ES-I3 (cell line): Measurements from ENCODE around the gene DHX40.

Source experiments
- H3K36me3 ChIP-seq: 2 replicates; pipeline ENCODE4 v1.6.1; 2013; ENCODE audit warnings: mild to moderate bottlenecking, low read length, control low read depth, moderate library complexity; ENCODE audit not compliant: insufficient read depth
- H3K4me1 ChIP-seq: 2 replicates; pipeline ENCODE4 v1.6.1; 2013; ENCODE audit warnings: mild to moderate bottlenecking, control low read depth, low read length; ENCODE audit not compliant: insufficient read depth
- H3K9ac ChIP-seq: 2 replicates; pipeline ENCODE4 v1.6.1; 2013; ENCODE audit warnings: low read depth, mild to moderate bottlenecking, low read length, moderate library complexity
- H3K9me3 ChIP-seq: 2 replicates; pipeline ENCODE4 v1.6.1; 2013; ENCODE audit warnings: mild to moderate bottlenecking, low read length, moderate library complexity; ENCODE audit not compliant: control insufficient read depth, insufficient read depth

DHX40 gene

DNA sequence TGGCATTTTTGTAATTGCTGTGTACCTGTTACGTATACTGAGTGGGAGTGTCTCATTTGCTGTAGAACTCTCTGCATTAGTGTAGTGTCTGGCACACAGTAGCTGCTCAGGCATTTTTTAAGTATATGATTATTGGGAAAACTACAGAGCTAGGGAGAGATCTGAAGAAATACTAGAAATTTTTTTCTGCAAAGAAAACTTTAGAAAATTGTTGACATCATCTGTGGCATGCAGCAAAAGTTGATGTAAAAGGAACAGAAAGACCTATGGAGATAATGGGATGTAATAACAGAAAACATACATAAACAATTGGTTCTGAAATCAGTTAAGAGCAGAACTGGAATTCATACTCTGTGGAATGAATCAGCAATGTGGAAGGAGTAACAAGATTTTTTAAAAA lies 65.9 kb downstream of the DHX40 start:
- Histone ChIP-seq H3K4me1 (peaks cover 11% of the 10 kb centered on the region), H3K36me3 (no peaks in the 10 kb centered on the region), H3K9ac (no peak overlapping the region), H3K9me3 (no peaks in the 10 kb centered on the region)

DNA sequence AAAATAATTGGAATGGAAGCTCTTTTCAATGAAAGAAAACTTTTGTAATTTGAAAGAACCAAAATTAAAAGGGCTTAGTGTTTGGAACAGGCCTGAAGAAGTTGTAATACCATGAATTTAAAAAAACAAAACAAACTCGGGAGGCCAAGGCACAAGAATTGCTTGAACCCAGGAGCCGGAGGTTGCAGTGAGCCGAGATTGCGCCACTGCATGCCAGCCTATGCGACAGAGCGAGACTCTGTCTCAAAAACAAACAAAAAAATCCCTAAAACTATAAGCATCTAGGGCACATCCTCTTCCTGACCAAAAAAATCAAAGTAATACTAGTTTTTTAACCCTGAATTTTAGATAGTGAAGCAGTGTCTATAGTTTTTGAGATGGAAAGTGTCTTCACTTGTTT lies 67.0 kb downstream of the DHX40 start:
- Histone ChIP-seq H3K4me1 (peaks cover 11% of the 10 kb centered on the region), H3K9ac (no peak overlapping the region), H3K9me3 (no peaks in the 10 kb centered on the region), H3K36me3 (no peaks in the 10 kb centered on the region)

DNA sequence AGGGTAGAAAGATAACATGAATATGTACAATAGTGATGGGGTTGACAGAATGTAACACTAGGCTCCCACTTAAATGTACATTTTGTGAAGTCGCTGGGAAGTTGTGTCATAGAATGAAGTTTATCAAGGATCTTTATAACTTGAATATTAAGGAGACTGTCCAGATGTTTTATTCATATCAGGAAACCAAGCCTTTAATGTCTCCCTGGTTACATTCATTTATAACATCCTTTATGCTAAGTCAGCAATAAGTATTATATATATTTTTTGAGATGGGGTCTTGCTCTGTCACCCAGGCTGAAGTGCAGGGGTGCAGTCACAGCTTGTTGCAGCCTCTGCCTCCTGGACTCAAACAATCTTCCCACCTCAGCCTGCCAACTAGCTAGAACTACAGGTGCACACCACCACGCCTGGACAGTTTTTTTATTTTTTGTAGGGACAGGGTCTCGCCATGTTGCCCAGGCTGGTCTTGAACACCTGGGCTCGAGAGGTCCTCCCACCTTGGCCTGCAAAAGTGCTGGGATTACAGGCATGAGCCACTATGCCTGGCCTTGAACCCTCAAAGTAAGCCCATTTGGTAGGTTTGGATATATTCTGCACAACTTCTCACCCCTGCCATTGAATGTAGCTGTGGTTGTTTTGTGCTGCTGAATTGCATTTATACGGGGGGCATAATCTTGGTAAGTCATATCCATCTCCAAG lies 68.4 kb downstream of the DHX40 start:
- H3K9me3 ChIP-seq, result no peaks in the 10 kb centered on the region
- peaks cover 11% of the 10 kb centered on the region for H3K4me1 ChIP-seq
- no peaks in the 10 kb centered on the region for H3K36me3 ChIP-seq
- H3K9ac ChIP-seq, result no peak overlapping the region

DNA sequence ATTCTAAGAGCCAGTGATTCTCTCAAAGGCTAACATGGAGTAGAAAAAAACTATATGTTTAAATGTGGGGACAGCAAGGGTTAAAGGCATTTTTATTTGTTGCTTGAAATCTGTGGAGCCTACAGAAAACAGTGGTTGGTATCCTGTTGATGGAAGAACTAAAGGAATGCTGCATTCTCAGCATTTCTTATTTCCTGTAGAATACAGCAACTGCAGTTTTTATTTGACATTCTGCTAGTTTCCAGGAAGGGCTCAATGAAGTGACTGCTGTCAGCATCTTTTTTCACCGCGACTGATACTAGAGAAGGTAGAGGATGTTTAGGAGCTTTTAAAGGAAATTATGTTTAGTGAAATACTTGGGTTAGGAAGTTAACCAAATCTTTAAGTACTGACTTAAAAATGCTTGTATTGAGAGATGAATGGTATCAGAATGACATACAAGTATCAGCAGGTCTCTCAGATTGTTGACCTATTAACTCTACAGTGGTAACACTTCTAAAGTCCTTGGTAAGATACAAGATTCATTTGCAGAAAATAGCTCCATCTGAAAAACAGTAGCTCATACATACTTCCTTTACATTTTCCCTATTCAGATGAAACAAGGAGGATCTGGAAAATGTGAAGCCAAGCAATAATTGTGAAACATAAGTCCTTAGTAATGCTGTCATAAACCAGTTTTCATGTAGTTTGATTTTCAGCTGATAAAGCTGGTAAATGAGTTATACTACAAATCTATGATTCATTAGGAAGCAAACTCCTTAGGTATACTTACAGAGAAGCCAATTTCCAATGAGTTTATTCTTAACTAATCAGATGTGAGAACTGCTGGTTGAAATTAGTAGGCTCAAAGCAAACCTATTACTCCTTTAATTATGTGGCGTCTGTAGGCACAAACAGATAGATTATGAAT lies 69.5 kb downstream of the DHX40 start:
- H3K4me1 ChIP-seq, result peaks cover 11% of the 10 kb centered on the region
- H3K9me3 ChIP-seq, result no peaks in the 10 kb centered on the region
- H3K36me3 ChIP-seq, result no peaks in the 10 kb centered on the region
- no peak overlapping the region for H3K9ac ChIP-seq

DNA sequence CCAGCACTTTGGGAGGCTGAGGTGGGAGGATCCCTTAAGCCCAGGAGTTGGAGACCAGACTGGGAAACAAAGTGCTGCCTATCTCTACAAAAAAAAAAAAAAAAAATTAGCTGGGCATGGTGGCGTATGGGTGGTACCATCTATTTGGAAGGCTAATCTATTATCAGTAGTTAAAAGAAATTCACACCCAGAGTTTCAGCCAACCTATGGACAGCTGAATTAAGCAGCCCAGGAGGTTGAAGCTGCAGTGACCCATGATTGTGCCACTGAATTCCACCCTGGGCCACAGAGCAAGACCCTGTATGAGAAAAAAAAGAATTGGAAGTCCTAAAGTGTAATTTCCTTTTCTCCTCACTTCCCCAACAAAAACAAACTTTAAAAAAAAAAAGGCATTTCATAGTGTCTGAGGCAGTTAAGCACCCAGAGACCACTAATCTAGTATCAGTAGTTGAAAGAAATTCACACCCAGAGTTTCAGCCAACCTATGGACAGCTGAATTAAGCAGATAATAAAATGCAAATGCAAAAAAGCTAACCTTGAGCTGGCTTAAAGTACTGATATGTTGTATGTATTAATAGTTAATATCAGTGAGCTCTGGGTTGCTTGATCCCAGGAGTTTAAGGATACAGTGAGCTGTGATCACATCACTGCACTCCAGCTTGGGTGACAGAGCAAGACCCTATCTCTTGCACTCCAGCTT lies 72.4 kb downstream of the DHX40 start:
- H3K9ac ChIP-seq, result no peak overlapping the region
- H3K9me3 ChIP-seq, result no peaks in the 10 kb centered on the region
- peaks cover 11% of the 10 kb centered on the region for H3K4me1 ChIP-seq
- H3K36me3 ChIP-seq, result no peaks in the 10 kb centered on the region

DNA sequence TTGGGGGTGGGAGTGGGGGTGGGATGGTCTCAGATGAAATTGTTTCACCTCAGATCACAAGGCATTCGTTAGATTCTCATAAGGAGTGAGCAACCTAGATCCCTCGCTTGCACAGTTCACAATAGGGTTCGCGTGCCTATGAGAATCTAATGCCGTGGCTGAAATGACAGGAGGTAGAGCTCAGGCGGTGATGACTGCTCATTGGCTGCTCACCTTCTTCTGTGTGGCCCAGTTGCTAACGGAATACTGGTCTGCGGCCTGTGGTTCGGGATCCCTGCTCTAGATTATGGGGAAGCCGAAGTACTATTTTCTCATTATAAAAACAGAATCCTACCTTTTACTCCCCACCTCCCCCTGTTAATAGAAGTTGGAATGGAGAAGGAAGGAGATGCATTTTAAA lies 73.1 kb downstream of the DHX40 start:
- H3K36me3 ChIP-seq, result no peaks in the 10 kb centered on the region
- H3K4me1 ChIP-seq, result peaks cover 8% of the 10 kb centered on the region
- H3K9ac ChIP-seq, result no peak overlapping the region
- no peaks in the 10 kb centered on the region for H3K9me3 ChIP-seq

DNA sequence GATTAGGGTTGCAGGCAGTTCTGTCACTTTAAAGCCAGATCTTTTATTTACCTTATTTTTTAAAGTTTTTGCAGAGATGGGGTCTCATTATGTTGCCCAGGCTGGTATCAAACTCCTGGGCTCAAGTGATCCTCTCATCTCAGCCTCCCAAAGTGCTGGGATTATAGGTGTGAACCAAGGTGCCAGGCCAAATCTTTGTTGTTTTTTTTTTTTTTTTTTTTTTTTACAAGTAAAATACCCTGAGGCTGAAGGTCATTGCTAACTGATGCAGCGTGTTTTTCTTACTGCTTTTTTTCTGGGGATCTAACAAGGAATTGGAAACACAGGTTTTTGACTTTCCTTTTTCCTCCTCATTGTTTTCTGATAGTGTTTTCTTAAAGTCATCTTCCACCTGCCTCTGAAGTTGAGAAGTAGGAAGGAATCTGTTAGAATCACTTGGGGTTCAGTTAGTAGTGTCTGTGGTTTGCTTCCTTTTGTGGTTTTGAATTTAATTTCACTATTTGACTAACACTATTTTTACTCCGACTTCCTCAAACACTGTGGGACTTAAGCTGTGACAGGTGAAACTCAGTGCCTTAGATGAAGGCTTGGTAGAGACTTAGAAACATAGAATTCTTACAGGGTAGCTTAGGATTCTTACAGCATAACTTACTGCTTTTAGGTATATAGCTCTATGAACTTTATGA lies 76.5 kb downstream of the DHX40 start:
- H3K9ac ChIP-seq, result no peak overlapping the region
- no peaks in the 10 kb centered on the region for H3K4me1 ChIP-seq
- 0 out of 2 replicates have a peak, but pooled peaks cover 7% of the 10 kb centered on the region for H3K36me3 ChIP-seq
- no peaks in the 10 kb centered on the region for H3K9me3 ChIP-seq

DNA sequence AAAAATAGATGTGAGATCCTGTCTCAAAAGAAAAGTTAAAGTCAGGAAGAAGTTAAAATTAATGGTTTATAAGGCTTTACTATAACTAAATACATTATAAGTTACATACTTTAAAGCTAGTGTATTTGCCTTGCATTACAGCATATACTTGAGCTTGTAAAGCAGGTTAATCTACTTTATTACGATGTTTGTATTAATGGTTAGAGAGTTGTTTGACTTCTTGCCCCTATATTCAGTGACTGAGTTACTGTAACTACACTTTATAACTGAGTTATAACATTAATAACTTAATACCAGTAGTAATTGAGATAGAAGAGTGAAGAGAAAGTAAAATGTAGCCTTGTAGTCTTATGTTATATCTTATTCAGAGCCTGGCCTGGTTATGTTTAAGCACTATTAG lies 77.2 kb downstream of the DHX40 start:
- H3K9ac ChIP-seq, result no peak overlapping the region
- H3K9me3 ChIP-seq, result no peaks in the 10 kb centered on the region
- H3K36me3 ChIP-seq, result 0 out of 2 replicates have a peak, but pooled peaks cover 10% of the 10 kb centered on the region
- H3K4me1 ChIP-seq, result no peaks in the 10 kb centered on the region

DNA sequence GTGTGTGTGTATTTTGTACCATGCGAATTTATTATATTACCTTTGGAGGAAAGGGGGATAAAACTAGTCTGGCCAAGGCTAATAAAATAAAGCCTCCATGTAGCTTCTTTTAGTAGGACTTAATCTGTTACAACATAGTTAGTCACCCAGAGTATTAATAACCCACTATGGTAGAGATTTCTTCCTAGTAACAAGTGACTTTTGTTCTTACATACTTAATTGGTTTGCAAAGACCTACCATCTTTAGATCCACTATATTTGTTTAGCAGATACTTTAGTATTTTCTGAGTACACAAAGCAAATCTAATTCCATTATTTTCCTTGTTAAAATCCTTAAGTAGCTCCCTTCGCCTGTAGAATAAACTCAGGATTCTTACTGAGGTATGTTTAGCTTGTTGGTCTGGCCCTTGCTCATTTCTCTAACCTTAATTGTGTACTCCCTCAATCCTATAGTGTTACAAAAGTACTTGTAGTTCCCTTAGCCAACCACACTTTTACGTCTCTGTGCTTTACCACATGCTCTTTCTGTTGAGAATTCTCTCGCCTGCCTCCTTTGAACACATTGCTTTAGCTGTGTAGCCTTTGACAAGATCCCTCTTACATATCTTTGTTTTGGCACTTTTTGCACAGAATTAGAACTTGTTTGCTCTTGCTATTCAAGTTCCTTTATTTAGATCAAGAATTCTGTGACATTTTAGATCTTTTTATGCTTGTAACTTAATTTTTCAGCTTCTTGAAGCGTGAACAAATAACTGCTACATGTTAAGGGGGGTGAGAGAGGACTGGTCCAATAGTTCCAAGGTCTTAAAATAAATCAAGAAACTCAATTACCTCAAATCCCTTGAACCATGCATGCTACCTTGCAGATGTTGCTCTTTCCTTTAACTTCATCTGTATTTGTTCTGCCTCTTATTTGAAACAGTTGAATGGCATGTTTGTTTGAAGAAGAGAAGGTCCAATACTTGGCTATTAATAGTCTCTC lies 78.0 kb downstream of the DHX40 start:
- Histone ChIP-seq H3K36me3 (0 out of 2 replicates have a peak, but pooled peaks cover 15% of the 10 kb centered on the region), H3K4me1 (no peaks in the 10 kb centered on the region), H3K9me3 (no peaks in the 10 kb centered on the region), H3K9ac (no peak overlapping the region)

DNA sequence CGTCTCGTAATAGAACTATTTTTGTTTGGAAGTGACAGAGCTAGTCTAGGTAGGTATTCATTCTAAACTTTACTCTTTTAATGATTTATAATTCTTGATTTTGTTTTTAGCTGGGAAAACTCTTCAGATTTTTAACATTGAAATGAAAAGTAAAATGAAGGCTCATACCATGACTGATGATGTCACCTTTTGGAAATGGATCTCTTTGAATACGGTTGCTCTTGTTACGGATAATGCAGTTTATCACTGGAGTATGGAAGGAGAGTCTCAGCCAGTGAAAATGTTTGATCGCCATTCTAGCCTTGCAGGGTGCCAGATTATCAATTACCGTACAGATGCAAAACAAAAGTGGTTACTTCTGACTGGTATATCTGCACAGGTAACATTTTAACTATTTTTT lies 81.9 kb downstream of the DHX40 start:
- H3K9me3 ChIP-seq, result peaks cover 3% of the 10 kb centered on the region; the same call in 1 of the 2 replicates
- H3K4me1 ChIP-seq, result no peaks in the 10 kb centered on the region
- H3K36me3 ChIP-seq, result peaks cover 42% of the 10 kb centered on the region
- no peak overlapping the region for H3K9ac ChIP-seq

DNA sequence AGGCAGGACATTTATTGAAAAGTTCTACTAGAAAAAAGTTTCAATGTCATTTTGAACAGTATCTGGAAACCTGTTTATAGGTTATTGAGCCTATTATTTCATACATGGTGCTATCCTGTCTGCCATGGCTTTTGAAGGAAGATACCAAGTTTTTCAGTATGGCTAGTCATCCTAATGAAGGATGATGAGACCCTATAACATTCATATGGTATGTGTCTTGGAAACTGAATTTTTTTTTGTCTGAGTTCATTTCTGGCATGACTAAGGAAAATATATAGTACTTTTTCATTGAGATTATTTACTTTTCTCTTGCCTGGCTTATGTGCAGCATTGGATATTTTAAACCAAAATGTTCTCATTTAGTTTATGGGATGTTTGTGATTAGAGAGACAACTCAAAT lies 84.5 kb downstream of the DHX40 start:
- H3K9me3 ChIP-seq, result peaks cover 8% of the 10 kb centered on the region; the same call in 1 of the 2 replicates
- H3K9ac ChIP-seq, result no peak overlapping the region
- H3K4me1 ChIP-seq, result no peaks in the 10 kb centered on the region
- peaks cover 53% of the 10 kb centered on the region for H3K36me3 ChIP-seq

DNA sequence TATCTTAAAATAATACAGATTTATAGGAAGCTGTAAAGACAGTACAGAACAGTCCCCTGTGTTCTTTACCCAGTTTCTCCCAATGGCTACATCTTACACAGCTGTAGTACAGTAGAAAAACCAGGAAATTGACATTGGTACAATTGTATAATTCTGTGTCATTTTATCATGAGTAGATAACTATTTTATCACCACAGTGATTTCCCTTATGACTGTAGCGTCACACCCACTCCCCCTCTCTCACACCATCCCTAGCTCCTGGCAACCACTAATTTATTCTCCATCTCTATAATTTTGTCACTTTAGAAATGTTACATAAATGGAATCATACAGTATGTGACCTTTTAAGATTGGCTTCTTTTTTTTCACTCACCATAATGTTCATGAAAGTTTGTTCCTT lies 85.2 kb downstream of the DHX40 start:
- Histone ChIP-seq H3K4me1 (no peaks in the 10 kb centered on the region), H3K9me3 (peaks cover 8% of the 10 kb centered on the region; the same call in 1 of the 2 replicates), H3K9ac (no peak overlapping the region), H3K36me3 (peaks cover 60% of the 10 kb centered on the region)

DNA sequence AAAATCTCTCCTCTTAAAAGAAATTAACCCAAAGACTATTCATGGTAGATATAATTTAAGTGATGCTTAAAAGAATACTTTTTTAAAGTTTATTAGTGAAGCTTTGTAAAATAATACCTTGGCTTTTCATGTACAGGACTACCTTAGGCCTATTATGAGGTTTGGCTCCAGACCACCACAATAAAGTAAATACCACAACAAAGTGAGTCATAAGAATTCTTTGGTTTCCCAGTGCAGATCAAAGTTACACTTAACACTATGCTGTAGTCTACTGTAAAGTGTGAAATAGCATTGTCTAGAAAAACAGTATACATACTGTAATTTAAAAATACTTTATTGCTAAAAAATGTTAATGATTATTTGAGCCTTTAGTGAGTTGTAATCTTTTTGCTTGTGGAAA lies 85.9 kb downstream of the DHX40 start:
- peaks cover 63% of the 10 kb centered on the region for H3K36me3 ChIP-seq

More for the DNA sequence above, 85.9 kb downstream of the DHX40 start:
- Histone ChIP-seq H3K9ac (no peak overlapping the region), H3K4me1 (no peaks in the 10 kb centered on the region), H3K9me3 (peaks cover 8% of the 10 kb centered on the region; the same call in 1 of the 2 replicates)
